ENCODE results near the gene RUNX2.
A peak's percentile ranks its signal among the peaks of the same experiment; 100 is the strongest.

RUNX2 gene

DNA sequence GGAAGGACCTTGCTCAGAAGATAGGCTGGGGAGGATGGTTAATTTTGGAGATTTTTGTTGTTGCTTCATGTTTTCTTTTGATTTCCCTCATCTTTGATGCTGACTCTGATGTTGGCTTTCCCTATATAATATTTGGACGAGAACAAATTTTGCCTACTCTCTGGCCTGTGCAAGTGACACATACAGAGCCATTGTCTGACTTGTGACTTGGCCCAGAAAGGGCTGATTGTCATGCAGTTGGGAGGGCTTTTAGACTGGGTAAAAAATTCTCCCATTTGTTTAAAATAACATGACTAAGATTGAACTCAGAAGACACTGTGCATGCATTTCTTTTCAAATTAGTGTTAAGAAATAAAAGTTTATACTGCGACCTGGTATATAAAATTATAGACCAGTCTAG, 148.2 kb downstream of the RUNX2 start:
- H3K27ac ChIP-seq, result no peak overlapping the region
- no peak for DNase-seq (ENCODE audit: low read depth, low spot score)

DNA sequence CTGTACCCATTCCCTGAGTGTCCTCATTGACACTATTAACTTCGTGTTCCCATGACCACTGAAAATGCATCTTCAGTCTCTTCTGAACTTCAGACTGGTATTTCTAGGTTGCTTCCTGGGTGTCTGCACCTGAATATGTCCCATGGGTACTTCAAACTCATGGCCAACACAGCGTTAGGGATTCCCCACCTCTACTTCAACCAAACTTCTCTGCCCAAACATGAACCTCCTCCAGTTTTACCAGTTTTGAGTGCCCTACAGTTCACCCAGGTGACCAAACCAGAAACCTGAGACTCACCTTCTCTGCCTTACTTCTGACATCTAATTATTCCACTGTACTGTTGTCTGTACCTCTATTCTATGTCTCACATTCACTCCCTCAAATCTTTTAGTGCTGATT, 149.1 kb downstream of the RUNX2 start:
- peak; percentile 50 for DNase-seq (ENCODE audit: low read depth, low spot score)
- peak overlapping the region; percentile 77 for H3K27ac ChIP-seq

DNA sequence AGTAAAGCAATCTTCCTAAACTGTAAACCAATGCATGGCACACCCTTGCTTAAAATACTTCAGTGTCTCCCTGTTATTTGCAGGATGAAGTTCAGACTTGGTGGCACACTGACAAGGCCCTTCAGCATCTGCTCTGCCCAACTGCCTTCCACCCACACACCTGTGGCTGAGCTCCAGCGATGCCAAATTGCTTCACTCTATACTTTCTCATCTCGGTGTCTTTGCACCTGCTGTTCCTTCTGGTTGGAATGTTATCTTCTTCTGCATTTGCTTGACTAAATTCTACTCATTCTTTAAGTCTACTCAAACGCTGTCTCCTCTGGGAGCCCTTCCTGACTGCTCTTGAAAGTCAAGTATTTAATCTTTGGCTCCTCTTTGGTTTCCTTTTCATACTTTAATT, 149.7 kb downstream of the RUNX2 start:
- no peak for DNase-seq (ENCODE audit: low read depth, low spot score)
- H3K27ac ChIP-seq, result peak overlapping the region; percentile 77

DNA sequence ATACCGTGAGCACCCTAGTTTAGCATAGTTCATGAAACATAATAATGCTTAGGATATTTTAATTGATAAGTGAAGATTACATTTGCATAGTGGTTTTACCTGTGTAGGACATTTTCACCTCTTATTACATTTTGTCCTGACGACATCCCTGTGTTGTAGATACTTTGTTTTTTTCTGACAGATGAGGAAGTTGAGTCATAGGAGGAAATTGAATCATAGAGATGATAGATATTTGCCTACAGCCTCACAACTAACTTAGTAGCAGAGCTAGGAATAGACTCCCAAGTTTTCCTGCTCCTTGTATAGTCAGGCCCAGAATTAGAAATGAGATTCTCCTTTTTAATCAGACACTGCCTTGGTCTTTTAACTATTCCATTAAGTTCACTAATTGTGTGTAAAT, 150.1 kb downstream of the RUNX2 start:
- H3K27ac ChIP-seq, result peak overlapping the region; percentile 77
- peak; percentile 46 for DNase-seq (ENCODE audit: low read depth, low spot score)

DNA sequence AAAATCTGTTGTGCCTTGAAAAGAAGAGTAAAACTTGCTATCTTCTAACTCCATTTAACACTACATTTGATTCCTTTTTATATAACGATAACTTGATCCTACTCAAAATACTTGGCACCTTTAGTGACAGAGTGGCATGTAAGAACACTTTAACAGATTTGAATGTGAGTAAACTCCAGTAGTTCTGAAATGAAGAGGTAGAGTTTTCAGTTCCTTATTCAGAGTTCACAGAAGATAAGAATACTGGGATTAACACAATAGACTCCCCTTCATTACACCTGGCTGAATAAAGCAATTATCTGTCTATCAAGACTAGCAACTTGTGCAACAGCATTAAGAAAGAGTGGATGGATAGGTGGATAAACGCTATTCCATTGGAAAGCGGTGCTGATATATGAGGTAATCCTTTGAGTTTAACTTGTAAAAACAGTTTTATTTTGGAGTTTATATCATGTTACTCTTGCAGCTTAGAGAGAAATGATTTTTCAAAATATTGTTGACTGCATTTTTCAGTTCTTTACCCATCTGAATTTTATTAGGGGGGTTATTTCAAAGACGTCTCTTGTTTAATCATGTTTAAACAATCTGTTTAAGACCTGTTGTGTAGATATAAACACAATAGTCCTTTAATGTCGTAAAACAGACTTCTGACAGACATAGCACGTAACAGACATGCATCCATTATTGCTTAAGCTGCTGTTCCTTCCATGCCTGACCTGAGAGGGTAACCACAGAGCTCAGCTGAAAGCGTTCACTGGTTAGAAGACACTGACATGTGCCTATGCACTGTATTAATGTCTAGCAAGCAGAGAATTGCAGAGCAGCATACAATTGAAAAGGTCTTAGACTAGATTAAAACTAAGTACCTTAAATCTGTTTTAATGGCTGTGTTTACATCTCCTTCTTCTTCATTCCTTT, 152.0 kb downstream of the RUNX2 start:
- H3K27ac ChIP-seq, result no peak overlapping the region

DNA sequence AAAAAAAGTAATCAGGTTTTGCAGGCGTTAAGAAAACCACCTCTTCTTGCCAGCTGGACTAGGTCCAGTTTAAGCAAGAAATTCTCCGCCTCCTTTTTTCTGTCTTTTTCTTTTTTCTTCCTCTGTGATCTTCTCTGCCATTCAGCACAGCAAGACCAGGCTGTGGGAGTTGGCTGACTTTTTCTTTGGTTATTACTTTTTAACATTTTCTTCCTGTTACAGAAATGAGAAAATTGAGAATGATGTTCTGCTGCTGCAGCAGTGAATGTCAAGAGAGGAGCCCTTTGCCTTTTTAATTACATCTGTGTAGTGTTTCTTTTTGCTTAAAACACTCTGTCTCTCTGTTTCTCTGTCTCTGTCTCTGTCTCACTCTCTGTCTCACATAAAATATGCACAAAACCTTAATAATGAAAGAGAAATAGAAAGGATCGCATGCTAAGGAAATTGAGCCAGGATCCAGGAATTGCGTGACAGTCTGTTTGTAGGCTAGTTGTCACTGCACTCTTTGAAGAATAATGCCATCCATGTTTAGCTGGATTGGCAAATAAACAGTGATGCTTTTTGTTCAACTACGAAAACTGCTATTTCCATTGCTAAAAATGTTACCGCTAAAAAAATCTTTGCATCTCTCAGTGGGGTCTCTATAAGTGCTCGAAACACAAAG, 152.8 kb downstream of the RUNX2 start:
- DNase-seq (ENCODE audit: low read depth, low spot score), result no peak
- no peak overlapping the region for H3K27ac ChIP-seq

More for the DNA sequence above, 152.0 kb downstream of the RUNX2 start:
- no peak for DNase-seq (ENCODE audit: low read depth, low spot score)

DNA sequence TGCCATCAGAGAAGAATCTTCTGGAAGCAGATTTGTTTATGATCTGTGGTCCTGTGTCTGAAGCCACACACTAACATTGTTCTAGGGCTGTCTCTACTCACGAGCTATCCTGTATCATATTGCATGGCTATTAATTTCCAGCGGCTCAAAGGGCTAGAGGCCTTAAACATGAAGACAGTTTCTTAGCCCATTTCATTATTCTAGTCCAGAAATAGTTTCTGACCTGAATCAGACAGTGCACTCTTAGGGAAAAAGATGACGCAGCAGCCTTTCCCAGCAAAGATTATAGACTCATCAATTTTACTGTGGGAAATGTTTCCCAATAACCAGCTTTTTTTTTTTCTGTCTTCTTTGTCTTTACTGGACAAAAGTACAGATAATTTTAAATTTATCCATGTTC, 154.9 kb downstream of the RUNX2 start:
- no peak overlapping the region for H3K27ac ChIP-seq
- no peak for DNase-seq (ENCODE audit: low read depth, low spot score)

DNA sequence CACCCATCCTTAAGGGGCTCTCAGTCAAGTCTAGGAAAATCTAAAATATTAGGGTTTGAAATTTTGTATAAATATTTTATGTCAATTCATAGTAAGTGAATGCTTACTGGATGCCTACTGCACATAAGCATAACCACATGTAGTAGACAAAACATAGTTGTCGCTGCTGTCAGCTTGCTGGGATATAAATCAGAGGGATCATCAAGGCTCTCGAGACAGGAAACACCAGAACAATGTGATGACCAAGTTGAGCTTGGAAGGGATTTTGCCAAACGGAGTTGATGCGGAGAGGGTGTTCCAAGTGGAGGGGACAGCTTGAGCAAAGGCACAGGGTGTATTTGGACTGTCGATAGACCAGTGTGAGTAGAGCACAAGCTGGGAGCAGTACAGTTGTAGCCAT, 155.4 kb downstream of the RUNX2 start:
- no peak for DNase-seq (ENCODE audit: low read depth, low spot score)

DNA sequence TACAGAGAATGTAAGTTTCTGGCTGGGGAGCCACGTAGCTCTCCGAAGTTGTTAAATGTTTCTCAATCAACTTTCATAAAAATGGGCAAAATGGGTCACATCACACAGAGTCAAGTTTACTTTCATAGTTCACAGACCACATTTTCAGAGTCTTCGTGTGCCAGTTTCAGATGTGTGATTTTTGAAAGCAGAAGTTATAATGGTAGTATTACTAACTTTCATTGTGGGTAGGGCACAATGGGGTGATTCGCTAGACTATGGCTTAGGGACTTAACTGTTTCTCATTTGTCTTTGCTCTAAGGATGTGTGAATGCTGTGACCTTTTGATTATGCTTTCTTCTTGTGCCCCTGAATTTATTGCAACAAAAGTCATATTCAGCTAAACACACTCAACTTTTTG, 158.6 kb downstream of the RUNX2 start:
- no peak overlapping the region for H3K27ac ChIP-seq
- no peak for DNase-seq (ENCODE audit: low read depth, low spot score)

More for the DNA sequence above, 155.4 kb downstream of the RUNX2 start:
- H3K27ac ChIP-seq, result no peak overlapping the region

DNA sequence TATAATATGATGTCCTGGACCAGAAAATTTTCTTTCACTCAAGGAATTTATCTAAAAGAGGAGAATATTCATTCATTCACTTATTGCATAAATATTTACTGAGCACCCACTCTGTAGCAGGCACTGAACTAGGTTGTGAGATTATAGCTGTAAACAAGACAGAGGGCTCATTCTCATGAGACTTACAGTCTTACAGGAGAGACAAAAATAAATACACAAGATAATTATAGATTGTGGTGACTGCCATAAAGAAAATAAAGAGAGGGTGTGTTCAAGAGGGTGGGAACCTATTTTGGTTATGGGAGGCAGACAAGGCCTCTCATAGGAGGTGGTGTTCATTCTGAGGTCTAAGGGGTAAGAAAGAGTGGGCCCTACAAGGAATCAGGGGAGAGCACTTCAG, 159.5 kb downstream of the RUNX2 start:
- H3K27ac ChIP-seq, result no peak overlapping the region
- DNase-seq (ENCODE audit: low read depth, low spot score), result no peak

DNA sequence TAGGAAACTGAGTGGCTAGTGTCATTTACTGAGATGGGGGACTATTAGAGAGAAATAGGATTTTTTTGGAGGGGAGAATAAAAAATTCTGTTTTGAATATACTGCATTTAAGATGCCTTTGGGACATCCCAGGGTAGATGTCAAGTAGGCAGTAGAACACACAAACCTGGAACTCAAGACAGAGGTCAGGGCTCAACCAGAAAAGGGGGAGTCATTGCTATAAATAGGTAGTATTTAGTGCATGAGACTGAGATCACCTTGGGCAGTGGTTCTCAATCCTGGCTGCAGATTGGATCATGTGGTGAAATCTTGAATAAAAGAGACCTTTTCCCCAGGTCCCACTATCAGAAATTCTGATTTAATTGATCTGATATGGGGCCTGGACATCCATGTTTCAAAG, 160.1 kb downstream of the RUNX2 start:
- DNase-seq (ENCODE audit: low read depth, low spot score), result no peak
- H3K27ac ChIP-seq, result no peak overlapping the region

DNA sequence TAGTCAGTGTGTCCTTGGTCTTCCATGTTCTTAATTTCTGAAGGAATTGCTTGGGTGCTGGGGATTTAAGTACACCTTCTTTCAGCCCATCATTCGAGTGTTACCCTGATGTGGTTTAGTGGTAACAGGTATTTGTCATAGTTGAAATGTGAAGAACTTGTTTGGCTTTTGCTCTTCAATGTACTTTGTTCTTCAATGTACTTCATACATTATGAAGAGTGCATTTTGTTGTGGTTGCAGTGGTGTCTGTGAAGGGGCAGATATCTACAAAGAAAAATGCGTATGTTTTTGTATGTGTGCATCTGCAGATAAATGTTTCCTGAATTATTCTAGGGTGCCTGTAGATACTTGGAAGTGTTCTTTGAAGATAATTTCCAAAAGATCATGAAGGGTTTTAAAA, 160.8 kb downstream of the RUNX2 start:
- H3K27ac ChIP-seq, result no peak overlapping the region
- DNase-seq (ENCODE audit: low read depth, low spot score), result no peak

DNA sequence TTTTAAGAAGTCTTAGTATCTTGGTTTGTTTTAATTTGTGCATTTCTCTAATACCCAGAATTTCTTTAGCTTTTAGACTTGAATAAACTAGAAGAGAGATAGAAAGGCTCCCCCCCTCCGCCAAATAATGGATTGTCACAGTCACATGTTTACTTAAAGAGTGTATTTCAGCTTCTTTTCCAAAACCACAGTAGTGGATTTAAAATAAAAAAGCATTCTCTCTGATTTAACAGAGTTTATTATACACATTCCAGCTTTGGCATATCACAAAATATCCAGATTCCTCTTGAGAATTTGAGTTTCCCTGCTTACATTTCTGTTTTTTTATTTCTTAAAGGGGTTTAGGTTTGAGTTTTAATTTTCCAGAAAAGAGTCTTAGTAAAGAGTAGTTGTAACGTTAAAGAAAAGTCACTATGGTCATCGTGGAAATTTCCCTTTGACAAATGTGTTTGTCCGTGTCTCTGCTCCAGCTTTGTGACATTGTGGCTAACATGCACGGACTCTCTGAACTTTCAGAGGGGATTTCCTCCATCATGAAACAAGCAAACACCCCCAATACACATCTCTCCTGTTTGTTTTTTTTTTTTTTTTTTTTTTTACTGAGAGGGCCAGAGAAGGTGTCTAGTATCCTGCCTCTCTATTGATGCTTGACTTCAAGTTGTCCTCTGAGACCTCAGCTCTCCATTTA, 163.1 kb downstream of the RUNX2 start:
- DNase-seq (ENCODE audit: low read depth, low spot score), result no peak
- H3K27ac ChIP-seq, result no peak overlapping the region

DNA sequence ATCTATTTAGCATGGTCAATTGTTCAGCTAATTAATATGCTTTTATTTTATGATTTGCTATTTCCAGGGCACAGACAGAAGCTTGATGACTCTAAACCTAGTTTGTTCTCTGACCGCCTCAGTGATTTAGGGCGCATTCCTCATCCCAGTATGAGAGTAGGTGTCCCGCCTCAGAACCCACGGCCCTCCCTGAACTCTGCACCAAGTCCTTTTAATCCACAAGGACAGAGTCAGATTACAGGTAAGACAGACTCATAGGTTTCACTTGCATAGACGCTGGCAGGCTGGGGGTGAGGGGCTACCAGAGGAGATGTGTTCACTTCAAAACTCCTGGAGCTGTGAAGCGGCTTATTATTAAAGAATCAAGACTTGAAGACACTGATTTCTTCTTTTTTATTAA, 163.7 kb downstream of the RUNX2 start:
- DNase-seq (ENCODE audit: low read depth, low spot score), result no peak
- H3K27ac ChIP-seq, result no peak overlapping the region

DNA sequence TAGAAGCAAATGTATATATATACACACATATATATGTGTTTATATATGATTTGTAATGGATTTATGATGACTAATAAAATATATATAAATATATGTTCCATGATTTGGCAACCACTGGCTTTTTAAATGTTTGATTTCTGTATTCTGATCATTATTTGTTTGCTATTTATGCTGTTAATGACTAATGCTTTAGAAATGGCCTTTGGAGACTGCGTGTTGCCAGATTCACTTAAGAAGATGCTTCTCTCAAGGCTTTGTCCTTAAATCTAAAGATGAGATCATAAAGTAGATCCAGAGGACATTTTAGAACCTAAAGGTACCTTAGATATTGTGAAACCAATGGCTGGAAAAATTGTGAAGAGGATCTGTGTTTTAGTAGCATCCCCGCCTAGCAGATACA, 165.6 kb downstream of the RUNX2 start:
- DNase-seq (ENCODE audit: low read depth, low spot score), result no peak
- no peak overlapping the region for H3K27ac ChIP-seq

DNA sequence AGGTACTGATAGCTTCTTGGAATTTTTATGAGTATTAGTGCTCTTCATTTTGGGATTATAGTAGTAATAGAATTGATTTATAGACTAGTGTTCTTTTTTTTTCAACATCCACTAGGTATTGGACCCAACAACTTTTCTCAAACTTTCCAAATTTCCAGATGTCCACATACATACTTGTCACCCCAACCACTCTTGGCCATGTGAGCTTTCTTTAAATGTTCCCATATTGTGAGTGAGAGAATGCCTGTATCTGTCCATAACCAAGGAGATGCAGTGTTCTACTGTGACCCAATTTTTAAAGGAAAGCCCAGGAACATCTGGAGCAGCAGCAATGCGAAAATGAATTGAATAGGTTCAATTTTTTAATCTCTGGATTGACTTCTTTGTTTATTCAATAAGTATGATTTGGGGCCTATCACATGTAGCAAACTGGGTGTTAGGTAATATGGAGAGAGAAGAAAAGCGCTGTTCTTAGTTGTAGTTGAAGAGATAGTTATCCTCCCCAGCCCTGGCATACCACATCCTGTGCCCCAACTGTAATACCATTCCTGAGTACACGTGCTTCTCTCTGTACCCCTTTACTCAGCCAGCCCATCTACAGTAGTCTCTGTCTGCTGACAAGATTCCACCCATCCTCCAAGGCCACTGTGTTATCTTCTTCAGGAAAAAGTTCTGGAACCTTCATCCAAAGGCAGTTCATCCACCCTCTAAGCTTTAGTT, 166.4 kb downstream of the RUNX2 start:
- DNase-seq (ENCODE audit: low read depth, low spot score), result no peak
- H3K27ac ChIP-seq, result no peak overlapping the region

DNA sequence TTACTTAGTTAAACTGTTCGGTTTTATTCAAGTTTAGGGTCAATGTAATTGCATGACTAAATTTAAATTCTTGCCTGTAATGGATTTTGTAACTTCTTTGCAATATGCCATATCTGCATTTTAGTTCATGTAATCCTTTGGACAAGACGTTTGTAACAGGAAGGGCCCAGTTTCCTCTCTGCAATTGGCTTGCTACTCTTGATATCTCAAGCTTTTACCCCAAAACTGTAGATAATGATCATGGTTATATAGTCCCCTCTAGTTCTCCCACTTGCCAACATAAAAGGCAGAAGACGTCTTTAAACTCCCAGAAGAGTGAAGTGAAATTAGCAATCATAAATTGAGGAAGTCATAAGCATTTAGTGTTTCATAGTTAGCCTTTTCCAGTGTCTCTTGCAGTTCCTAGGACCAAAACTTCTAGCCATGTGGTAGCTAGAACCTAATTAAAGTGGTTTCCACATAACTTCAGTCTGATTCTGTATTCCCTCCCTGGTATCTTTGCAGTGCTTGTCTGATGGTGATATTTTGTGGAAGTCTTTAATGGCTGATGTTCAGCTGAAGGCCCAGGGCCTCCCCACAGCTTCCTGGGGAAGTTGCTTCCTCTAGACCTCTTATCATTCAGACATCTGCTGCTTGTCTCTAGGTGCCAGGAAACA, 167.4 kb downstream of the RUNX2 start:
- no peak overlapping the region for H3K27ac ChIP-seq
- no peak for DNase-seq (ENCODE audit: low read depth, low spot score)

DNA sequence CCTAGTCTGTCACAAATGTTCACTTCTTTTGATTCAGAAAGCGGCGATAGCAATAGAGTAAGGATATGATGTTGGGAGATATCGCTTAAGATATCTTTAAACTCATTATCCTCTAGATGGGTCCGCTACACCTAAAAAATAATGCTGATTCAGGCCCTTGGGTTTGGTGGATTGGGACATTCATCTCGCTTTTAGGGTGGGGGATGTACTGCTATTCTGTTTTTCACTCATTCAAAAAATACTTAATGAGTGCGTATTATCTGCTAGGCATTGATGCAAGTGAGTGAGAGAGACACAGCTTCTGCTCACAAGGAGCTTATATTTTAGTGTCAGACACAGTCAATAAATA, 167.9 kb downstream of the RUNX2 start:
- H3K27ac ChIP-seq, result no peak overlapping the region

DNA sequence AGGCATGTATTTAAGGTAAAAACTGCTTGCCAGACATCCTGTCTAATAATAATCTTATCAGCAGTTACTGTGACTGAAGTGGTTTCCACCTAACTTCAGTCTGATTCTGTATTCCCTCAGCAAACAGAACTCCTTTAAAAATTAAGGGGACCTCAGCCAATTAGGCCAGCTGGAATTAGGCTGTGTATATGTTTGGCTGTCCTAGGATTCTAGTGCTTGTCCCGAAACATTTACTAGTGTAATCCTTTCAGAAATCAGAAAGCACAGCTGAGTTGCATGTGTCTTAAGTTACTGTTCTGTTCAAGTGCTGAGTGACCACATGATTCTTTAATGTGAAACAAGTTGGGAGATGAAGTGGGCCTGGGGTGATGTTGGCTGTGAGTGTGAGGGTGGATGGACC, 170.5 kb downstream of the RUNX2 start:
- H3K27ac ChIP-seq, result no peak overlapping the region
- no peak for DNase-seq (ENCODE audit: low read depth, low spot score)

More for the DNA sequence above, 167.9 kb downstream of the RUNX2 start:
- DNase-seq (ENCODE audit: low read depth, low spot score), result no peak

Data from epithelial cell of prostate (primary cell).